Measurements from ENCODE around the gene ASB3.

- TF ChIP-seq GABPA (IDR thresholded peaks at IDR 0.05 in 1 of 2, conservative IDR thresholded peaks at IDR 0.05 in 1 of 2) (no peak), RAD21 (IDR thresholded peaks at IDR 0.05) (no peak), CTCF (IDR thresholded peaks at IDR 0.05; ENCODE audit: low read depth, low read length, missing input control) (no peak), JUND (IDR thresholded peaks at IDR 0.05) (no peak)
These were observed 2.3 kb downstream of the ASB3 start for GRCh38 chr2:53784436-53784835.
